Measurements from ENCODE around the gene TRIP11. TPM values are rescaled to one million over a fixed set of nuclear protein-coding genes. Genes with fewer than 3 reads are reported as not detected.

Gene TRIP11
- total RNA-seq, 1 experiment from 2014 or later: 43.4 TPM

DNA sequence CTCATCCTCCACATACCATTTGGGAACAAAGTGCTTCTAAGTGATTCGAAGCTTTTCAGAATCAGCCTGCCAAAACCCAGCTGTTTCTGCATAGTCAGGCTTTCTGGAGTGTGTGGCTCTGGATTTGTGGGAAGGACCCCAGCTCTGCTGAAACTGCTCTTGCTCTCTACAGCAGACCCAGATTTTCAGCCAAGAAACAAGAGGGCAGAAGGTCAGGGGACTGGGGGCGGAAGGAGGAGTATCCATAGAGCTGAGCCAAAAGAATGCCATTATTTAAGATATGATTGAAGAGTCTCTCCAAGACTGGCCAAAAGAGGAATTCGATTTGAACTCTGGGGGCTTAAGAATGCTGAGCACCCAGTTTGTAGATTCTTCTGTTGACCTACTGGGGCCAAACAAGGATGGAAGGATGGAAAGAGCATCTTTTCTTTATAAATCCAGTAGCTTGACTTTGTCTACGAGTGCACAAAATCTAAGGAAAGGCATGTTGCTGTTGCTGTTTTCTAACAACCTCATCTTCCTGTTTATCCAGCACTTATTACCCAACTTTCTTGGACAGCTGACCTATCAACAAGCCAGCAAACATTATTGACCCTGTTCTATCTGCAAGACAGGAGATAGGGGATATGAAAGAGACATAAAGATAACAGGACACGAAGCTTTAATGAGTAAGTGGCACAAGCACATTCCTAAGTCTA, 121.5 kb downstream of the TRIP11 start:
- TF ChIP-seq, protein P1, sequence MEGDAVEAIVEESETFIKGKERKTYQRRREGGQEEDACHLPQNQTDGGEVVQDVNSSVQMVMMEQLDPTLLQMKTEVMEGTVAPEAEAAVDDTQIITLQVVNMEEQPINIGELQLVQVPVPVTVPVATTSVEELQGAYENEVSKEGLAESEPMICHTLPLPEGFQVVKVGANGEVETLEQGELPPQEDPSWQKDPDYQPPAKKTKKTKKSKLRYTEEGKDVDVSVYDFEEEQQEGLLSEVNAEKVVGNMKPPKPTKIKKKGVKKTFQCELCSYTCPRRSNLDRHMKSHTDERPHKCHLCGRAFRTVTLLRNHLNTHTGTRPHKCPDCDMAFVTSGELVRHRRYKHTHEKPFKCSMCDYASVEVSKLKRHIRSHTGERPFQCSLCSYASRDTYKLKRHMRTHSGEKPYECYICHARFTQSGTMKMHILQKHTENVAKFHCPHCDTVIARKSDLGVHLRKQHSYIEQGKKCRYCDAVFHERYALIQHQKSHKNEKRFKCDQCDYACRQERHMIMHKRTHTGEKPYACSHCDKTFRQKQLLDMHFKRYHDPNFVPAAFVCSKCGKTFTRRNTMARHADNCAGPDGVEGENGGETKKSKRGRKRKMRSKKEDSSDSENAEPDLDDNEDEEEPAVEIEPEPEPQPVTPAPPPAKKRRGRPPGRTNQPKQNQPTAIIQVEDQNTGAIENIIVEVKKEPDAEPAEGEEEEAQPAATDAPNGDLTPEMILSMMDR (IDR thresholded peaks at IDR 0.05; ENCODE audit: insufficient read depth in 1 of 2, low read depth in 1 of 2, low read length in 1 of 2, severe bottlenecking in 1 of 2, unreplicated experiment in 1 of 2): no peak
- no peaks in the 10 kb centered on the region for H3K9me3 ChIP-seq
- H3K4me1 ChIP-seq: peaks cover 15% of the 10 kb centered on the region
- no peak overlapping the region for H3K4me3 Mint-ChIP-seq (ENCODE audit: unreplicated experiment)
- no peak overlapping the region for H3K27ac Mint-ChIP-seq (ENCODE audit: unreplicated experiment)
- intact Hi-C loops (cut with micrococcal nuclease; ENCODE audit: unreplicated experiment): no loop called here
- BruUV-seq (replicated peaks): no TSS peak
- no peaks in the 10 kb centered on the region for H3K36me3 ChIP-seq (ENCODE audit: control insufficient read depth, insufficient read depth, low read length)
- ChIA-PET CTCF (no interaction called here), POLR2A (no interaction called here)
- H3K4me3 ChIP-seq (ENCODE audit: low read depth, low read length): no peak overlapping the region
- H3K27me3 Mint-ChIP-seq (ENCODE audit: insufficient read depth, unreplicated experiment): no peaks in the 10 kb centered on the region
- no peaks in the 10 kb centered on the region for H3K36me3 Mint-ChIP-seq (ENCODE audit: insufficient read depth, unreplicated experiment)
- no peaks in the 10 kb centered on the region for H3K9me3 Mint-ChIP-seq (ENCODE audit: unreplicated experiment)
- no peak for DNase-seq
- no peaks in the 10 kb centered on the region for H3K27me3 ChIP-seq (replicated peaks; ENCODE audit: control insufficient read depth, insufficient read depth, low read length)
- peaks cover 13% of the 10 kb centered on the region for H3K4me1 Mint-ChIP-seq (ENCODE audit: low read depth, unreplicated experiment)

Other genes with a start within 250 kb of the TRIP11 start
- 30.6 and 31.0 TPM in 2 replicates for gene TC2N, start 172.5 kb downstream of the TRIP11 start, total RNA-seq (2022)
- gene FBLN5, start 92.4 kb downstream of the TRIP11 start, total RNA-seq (2022): 9.2 and 13.9 TPM in 2 replicates
- gene ATXN3, start 66.5 kb upstream of the TRIP11 start, total RNA-seq (2022): 18.8 and 29.3 TPM in 2 replicates
- 105 and 115 TPM in 2 replicates for gene NDUFB1, start 81.6 kb upstream of the TRIP11 start, total RNA-seq (2022)
- gene CPSF2, start 81.9 kb upstream of the TRIP11 start, total RNA-seq (2022): 76.9 and 80.3 TPM in 2 replicates